ENCODE results near the gene HORMAD2.

The HORMAD2 gene

GRCh38 chr22:30175690-30176288 lies 95.5 kb downstream of the HORMAD2 start:
- TF ChIP-seq, protein P1, sequence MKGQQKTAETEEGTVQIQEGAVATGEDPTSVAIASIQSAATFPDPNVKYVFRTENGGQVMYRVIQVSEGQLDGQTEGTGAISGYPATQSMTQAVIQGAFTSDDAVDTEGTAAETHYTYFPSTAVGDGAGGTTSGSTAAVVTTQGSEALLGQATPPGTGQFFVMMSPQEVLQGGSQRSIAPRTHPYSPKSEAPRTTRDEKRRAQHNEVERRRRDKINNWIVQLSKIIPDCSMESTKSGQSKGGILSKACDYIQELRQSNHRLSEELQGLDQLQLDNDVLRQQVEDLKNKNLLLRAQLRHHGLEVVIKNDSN (IDR thresholded peaks at IDR 0.05) = no peak
- TF ChIP-seq, protein P2, sequence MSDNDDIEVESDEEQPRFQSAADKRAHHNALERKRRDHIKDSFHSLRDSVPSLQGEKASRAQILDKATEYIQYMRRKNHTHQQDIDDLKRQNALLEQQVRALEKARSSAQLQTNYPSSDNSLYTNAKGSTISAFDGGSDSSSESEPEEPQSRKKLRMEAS (IDR thresholded peaks at IDR 0.05) = no peak
- TF ChIP-seq REST (IDR thresholded peaks at IDR 0.05; ENCODE audit: low read depth) (no peak), EP300 (IDR thresholded peaks at IDR 0.05; ENCODE audit: borderline replicate concordance) (no peak), ZBTB7A (IDR thresholded peaks at IDR 0.05; ENCODE audit: low read depth) (no peak), NFIC (IDR thresholded peaks at IDR 0.05) (no peak), TEAD4 (IDR thresholded peaks at IDR 0.05) (no peak), FOXM1 (IDR thresholded peaks at IDR 0.05; ENCODE audit: borderline replicate concordance, low read depth) (no peak), YY1 (IDR thresholded peaks at IDR 0.05; ENCODE audit: low read depth) (no peak), CEBPB (IDR thresholded peaks at IDR 0.05) (no peak), TCF12 (IDR thresholded peaks at IDR 0.05; ENCODE audit: low read depth) (no peak), TAF1 (IDR thresholded peaks at IDR 0.05; ENCODE audit: low read depth) (no peak), CREB1 (IDR thresholded peaks at IDR 0.05; ENCODE audit: low read depth) (no peak), EGR1 (IDR thresholded peaks at IDR 0.05) (no peak), RAD21 (IDR thresholded peaks at IDR 0.05; ENCODE audit: low read depth) (no peak)

DNA sequence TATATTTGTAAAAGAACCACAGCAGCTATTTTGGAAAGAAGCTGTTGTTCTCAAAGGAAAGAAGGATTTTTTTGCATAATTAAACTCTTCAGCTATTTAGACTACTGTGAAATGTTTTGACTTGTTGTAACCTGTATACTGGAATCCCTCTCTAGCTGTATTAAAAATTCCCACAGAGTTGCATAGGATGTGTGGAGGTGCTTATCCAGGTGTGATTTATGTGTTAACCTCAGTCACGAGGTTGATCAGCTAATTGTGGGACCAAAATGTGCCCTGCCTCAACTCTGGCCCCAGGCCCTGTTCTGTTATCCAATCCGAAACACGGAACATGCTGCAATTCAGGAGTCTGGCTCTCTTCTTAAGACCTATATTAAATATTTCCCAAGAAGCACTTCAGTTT lies 96.2 kb downstream of the HORMAD2 start:
- TF ChIP-seq TCF12 (IDR thresholded peaks at IDR 0.05; ENCODE audit: low read depth) = no peak
- TF ChIP-seq, protein P1 (IDR thresholded peaks at IDR 0.05) = no peak

DNA sequence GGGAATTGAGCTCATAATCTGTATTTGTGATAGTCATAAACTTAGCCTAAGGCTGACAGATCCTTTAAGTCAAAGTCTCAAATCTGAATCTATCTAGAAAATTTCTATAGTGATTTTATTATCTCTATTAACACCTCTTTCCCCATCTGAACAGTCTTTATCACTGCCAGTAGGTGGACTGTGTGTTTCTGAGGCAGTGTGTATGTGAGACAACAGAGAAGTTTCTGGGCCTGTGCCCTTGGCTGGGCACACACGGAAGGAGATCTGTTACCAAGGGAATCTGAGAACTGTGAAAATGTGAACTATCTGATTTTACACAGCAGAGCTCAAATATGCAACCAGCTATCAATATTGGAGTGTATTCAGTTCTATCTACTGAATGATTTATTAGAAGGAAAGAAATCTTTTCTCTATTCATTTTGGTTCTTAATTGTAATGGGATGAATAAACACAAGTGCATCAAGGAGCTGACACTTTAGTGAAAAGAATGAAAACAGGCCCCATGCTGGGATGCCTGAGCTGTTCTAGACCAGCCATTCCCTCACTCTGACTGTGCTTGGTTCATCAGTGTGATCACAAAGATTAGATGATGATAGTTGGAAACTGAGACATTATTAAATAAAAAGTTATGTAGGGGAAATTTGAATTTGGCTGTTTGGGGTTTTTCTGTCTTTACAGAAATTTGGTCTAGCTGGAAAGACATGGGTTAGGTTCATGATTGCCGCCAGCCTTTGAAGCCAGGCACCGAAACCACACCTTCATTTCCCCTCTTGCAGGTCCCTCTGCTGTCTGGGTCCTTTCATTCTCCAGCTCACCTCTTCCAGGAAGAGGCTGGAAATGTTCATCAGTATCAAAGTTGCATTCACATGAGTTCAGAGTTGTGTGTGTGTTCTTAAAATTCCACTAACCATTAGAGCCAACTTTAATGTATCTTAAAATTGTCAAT lies 98.2 kb downstream of the HORMAD2 start:
- TF ChIP-seq CEBPB (IDR thresholded peaks at IDR 0.05) = no peak
- no peak for TF ChIP-seq YY1 (IDR thresholded peaks at IDR 0.05; ENCODE audit: low read depth)
- no peak for TF ChIP-seq REST (IDR thresholded peaks at IDR 0.05; ENCODE audit: low read depth)
- TF ChIP-seq CREB1 (IDR thresholded peaks at IDR 0.05; ENCODE audit: low read depth) = no peak
- TF ChIP-seq ZBTB7A (IDR thresholded peaks at IDR 0.05; ENCODE audit: low read depth) = no peak
- TF ChIP-seq TCF12 (IDR thresholded peaks at IDR 0.05; ENCODE audit: low read depth) = no peak
- no peak for TF ChIP-seq TEAD4 (IDR thresholded peaks at IDR 0.05)
- TF ChIP-seq, protein P1 (IDR thresholded peaks at IDR 0.05) = no peak
- TF ChIP-seq FOXM1 (IDR thresholded peaks at IDR 0.05; ENCODE audit: borderline replicate concordance, low read depth) = no peak
- TF ChIP-seq NFIC (IDR thresholded peaks at IDR 0.05) = no peak
- TF ChIP-seq, protein P2 (IDR thresholded peaks at IDR 0.05) = no peak
- TF ChIP-seq TAF1 (IDR thresholded peaks at IDR 0.05; ENCODE audit: low read depth) = no peak
- TF ChIP-seq EP300 (IDR thresholded peaks at IDR 0.05; ENCODE audit: borderline replicate concordance) = no peak
- TF ChIP-seq RAD21 (IDR thresholded peaks at IDR 0.05; ENCODE audit: low read depth) = no peak
- TF ChIP-seq EGR1 (IDR thresholded peaks at IDR 0.05) = no peak

GRCh38 chr22:30180616-30181015 lies 100.4 kb downstream of the HORMAD2 start:
- TF ChIP-seq FOXM1 (IDR thresholded peaks at IDR 0.05; ENCODE audit: borderline replicate concordance, low read depth) (no peak), CREB1 (IDR thresholded peaks at IDR 0.05; ENCODE audit: low read depth) (no peak), TAF1 (IDR thresholded peaks at IDR 0.05; ENCODE audit: low read depth) (no peak), EGR1 (IDR thresholded peaks at IDR 0.05) (no peak), YY1 (IDR thresholded peaks at IDR 0.05; ENCODE audit: low read depth) (no peak), CEBPB (IDR thresholded peaks at IDR 0.05) (no peak)
- TF ChIP-seq, protein P2 (IDR thresholded peaks at IDR 0.05) = no peak
